ENCODE measurements around the gene IGSF23. TPM values are rescaled to one million over a fixed set of nuclear protein-coding genes. Genes with fewer than 3 reads are reported as not detected.
"Not testable (repeated sequence)": the region's sequence is repeated elsewhere in the genome, so short reads cannot be mapped to it uniquely, and the experiment has no call there.

The IGSF23 gene
- polyA plus RNA-seq, 4 donors = 5.8 to 54.3 (median 17.3) TPM

DNA sequence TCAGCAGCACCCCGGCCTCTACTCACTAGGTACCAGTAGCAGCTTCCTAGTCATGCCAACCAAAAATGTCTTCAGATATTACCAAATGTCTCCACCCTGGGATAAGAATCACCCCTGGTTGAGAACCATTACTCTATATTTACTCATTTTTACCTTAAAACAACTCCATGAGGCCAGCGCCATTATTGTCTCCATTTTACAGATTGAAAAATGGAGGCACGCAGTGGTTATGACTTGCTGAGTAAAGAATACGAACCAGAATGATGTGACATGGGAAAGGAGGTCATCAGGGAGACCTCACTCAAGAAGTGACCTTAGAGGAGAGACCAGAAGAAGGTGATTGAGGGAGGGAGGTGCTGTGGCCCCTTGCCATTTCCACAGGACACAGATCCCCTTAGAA is 60.1 kb downstream of the IGSF23 start:
- Histone ChIP-seq H3K27me3 (ENCODE audit: control insufficient read depth in 3 of 3, insufficient read depth in 3 of 3, low read length in 3 of 3) (no peaks in the 10 kb centered on the region), H3K9me3 (ENCODE audit: control insufficient read depth in 2 of 2, insufficient read depth in 1 of 2, low read depth in 1 of 2, low read length in 1 of 2) (no peaks in the 10 kb centered on the region), H3K4me3 (ENCODE audit: low read depth in 1 of 3, low read length in 3 of 3) (no peak overlapping the region), H3K27ac (ENCODE audit: low read depth in 1 of 3, low read length in 2 of 3) (no peak overlapping the region), H3K4me1 (ENCODE audit: control insufficient read depth in 3 of 3, insufficient read depth in 2 of 3, low read depth in 1 of 3, low read length in 2 of 3) (peaks cover 0 to 6% (median 3%) of the 10 kb centered on the region in 3 donors), H3K36me3 (ENCODE audit: control insufficient read depth in 3 of 3, insufficient read depth in 2 of 3, low read depth in 1 of 3, low read length in 3 of 3) (peaks cover 0 to 58% (median 0%) of the 10 kb centered on the region in 3 donors)
- 80 to 95% (median 92%) methylated on average over 4 of the region's 4 CpGs for WGBS, 3 donors
- FAIRE-seq = no peak
- DNase-seq = no peak

DNA sequence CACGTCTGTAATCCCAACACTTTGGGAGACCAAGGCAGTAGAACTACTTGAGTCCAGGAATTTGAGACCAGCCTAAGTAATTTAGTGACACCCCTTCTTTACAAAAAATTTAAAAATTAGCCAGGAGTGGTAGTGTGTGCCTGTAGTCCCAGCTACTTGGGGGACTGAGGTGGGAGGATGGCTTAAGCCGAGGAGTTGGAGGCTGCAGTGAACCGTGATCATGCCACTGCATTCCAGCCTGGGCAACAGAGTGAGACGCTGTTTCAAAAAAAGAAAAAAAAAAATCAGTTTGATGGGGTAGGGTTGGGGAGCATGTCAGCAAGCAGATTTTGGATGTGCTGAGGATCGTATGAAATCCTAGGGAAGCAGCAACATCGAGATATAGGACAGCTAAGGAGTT is 62.2 kb downstream of the IGSF23 start:
- Histone ChIP-seq H3K27ac (ENCODE audit: low read depth in 1 of 3, low read length in 2 of 3) (no peak overlapping the region), H3K9me3 (ENCODE audit: control insufficient read depth in 2 of 2, insufficient read depth in 1 of 2, low read depth in 1 of 2, low read length in 1 of 2) (no peaks in the 10 kb centered on the region), H3K4me3 (ENCODE audit: low read depth in 1 of 3, low read length in 3 of 3) (no peak overlapping the region), H3K4me1 (ENCODE audit: control insufficient read depth in 3 of 3, insufficient read depth in 2 of 3, low read depth in 1 of 3, low read length in 2 of 3) (peaks cover 0 to 6% (median 3%) of the 10 kb centered on the region in 3 donors), H3K27me3 (ENCODE audit: control insufficient read depth in 3 of 3, insufficient read depth in 3 of 3, low read length in 3 of 3) (no peaks in the 10 kb centered on the region), H3K36me3 (ENCODE audit: control insufficient read depth in 3 of 3, insufficient read depth in 2 of 3, low read depth in 1 of 3, low read length in 3 of 3) (peaks cover 0 to 67% (median 0%) of the 10 kb centered on the region in 3 donors)
- DNase-seq (no peak), FAIRE-seq (no peak)
- WGBS, 3 donors = 87 to 94% (median 92%) methylated on average over 6 of the region's 6 CpGs

DNA sequence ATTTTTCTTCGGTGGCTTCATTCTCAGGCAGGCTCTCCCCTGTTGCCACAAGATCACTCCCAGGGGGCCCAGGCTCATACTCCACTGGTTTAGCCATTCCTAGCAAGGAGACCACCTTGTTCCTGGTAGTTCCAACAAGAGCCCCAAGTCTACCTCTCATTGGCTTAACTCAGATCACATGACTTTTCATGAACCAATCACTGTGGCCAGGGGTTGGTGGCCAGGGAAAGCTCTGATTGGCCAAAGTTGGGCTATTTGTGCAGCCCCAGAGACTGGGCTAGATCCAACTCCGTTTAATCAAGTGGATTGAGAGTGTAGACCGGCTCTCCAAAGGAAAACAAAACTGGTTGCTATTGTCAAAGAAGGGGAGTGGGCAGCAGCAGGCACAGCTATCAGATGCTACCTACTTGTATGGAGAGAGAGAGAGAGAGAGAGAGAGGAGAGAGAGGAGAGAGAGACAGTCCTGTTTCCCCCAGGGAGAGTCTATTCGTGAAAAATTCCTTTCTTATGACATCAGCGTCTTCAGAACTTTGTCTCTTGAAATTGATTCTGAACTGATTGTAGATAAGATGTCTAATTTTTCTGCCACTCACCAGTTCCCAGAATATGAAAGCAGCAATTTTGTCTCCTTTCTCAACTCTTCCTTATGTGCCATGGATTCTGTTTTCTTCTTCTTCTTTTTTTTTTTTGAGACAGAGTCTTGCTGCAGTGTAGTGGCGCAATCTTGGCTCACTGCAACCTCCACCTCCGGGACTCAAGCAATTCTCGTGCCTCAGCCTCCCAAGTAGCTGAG is 63.9 kb downstream of the IGSF23 start:
- H3K4me1 ChIP-seq (ENCODE audit: control insufficient read depth in 3 of 3, insufficient read depth in 2 of 3, low read depth in 1 of 3, low read length in 2 of 3) = peaks cover 0 to 6% (median 3%) of the 10 kb centered on the region in 3 donors
- no peak overlapping the region for H3K27ac ChIP-seq (ENCODE audit: low read depth in 1 of 3, low read length in 2 of 3)
- no peaks in the 10 kb centered on the region for H3K27me3 ChIP-seq (ENCODE audit: control insufficient read depth in 3 of 3, insufficient read depth in 3 of 3, low read length in 3 of 3)
- H3K4me3 ChIP-seq (ENCODE audit: low read depth in 1 of 3, low read length in 3 of 3) = no peak overlapping the region
- H3K9me3 ChIP-seq (ENCODE audit: control insufficient read depth in 2 of 2, insufficient read depth in 1 of 2, low read depth in 1 of 2, low read length in 1 of 2) = no peaks in the 10 kb centered on the region
- peaks cover 0 to 81% (median 0%) of the 10 kb centered on the region in 3 donors for H3K36me3 ChIP-seq (ENCODE audit: control insufficient read depth in 3 of 3, insufficient read depth in 2 of 3, low read depth in 1 of 3, low read length in 3 of 3)
- FAIRE-seq (no peak), DNase-seq (no peak)
- 61 to 68% (median 65%) methylated on average over 8 of the region's 8 CpGs for WGBS, 3 donors

- Histone ChIP-seq H3K4me1 (ENCODE audit: control insufficient read depth in 3 of 3, insufficient read depth in 2 of 3, low read depth in 1 of 3, low read length in 2 of 3) (peaks cover 0 to 9% (median 3%) of the 10 kb centered on the region in 3 donors), H3K36me3 (ENCODE audit: control insufficient read depth in 3 of 3, insufficient read depth in 2 of 3, low read depth in 1 of 3, low read length in 3 of 3) (peaks cover 0 to 82% (median 2%) of the 10 kb centered on the region in 3 donors), H3K27me3 (ENCODE audit: control insufficient read depth in 3 of 3, insufficient read depth in 3 of 3, low read length in 3 of 3) (no peaks in the 10 kb centered on the region), H3K9me3 (ENCODE audit: control insufficient read depth in 2 of 2, insufficient read depth in 1 of 2, low read depth in 1 of 2, low read length in 1 of 2) (no peaks in the 10 kb centered on the region), H3K4me3 (ENCODE audit: low read depth in 1 of 3, low read length in 3 of 3) (no peak overlapping the region), H3K27ac (ENCODE audit: low read depth in 1 of 3, low read length in 2 of 3) (no peak overlapping the region)
- FAIRE-seq = no peak
- no peak for DNase-seq
Observed at GRCh38 chr19:44680536-44680935, 67.2 kb downstream of the IGSF23 start.

- WGBS, 3 donors = 80 to 87% (median 86%) methylated on average over 9 to 15 of the region's 15 CpGs
- DNase-seq (no peak), FAIRE-seq (no peak)
- Histone ChIP-seq H3K27me3 (ENCODE audit: control insufficient read depth in 3 of 3, insufficient read depth in 3 of 3, low read length in 3 of 3) (no peaks in the 10 kb centered on the region), H3K9me3 (ENCODE audit: control insufficient read depth in 2 of 2, insufficient read depth in 1 of 2, low read depth in 1 of 2, low read length in 1 of 2) (no peaks in the 10 kb centered on the region), H3K36me3 (ENCODE audit: control insufficient read depth in 3 of 3, insufficient read depth in 2 of 3, low read depth in 1 of 3, low read length in 3 of 3) (peaks cover 0 to 70% (median 2%) of the 10 kb centered on the region in 3 donors), H3K4me3 (ENCODE audit: low read depth in 1 of 3, low read length in 3 of 3) (no peak overlapping the region), H3K27ac (ENCODE audit: low read depth in 1 of 3, low read length in 2 of 3) (no peak overlapping the region), H3K4me1 (ENCODE audit: control insufficient read depth in 3 of 3, insufficient read depth in 2 of 3, low read depth in 1 of 3, low read length in 2 of 3) (peaks cover 0 to 6% (median 1%) of the 10 kb centered on the region in 3 donors)
Observed at GRCh38 chr19:44681992-44682790, 68.8 kb downstream of the IGSF23 start.

DNA sequence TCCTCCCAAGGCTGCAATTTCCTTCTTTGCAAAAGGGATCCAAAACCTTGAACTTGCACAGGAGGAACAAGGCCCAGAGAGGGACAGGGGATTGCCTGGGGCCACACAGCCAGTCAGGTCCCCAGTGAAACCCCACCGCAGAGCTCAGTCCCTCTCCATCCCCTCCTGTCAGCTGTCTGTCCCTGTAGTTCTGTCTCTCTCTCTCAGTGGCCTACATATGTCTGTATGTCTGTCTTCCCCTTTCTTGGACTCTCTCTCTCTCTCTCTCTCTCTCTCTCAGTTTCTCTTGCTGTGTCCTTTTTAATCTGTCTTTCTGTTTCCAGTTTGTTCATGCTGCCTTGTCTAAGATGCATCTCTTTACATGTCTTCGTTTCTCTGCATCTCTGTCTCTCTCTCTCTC is 69.4 kb downstream of the IGSF23 start:
- FAIRE-seq (no peak), DNase-seq (no peak)
- Histone ChIP-seq H3K27me3 (ENCODE audit: control insufficient read depth in 3 of 3, insufficient read depth in 3 of 3, low read length in 3 of 3) (no peaks in the 10 kb centered on the region), H3K27ac (ENCODE audit: low read depth in 1 of 3, low read length in 2 of 3) (no peak overlapping the region), H3K4me1 (ENCODE audit: control insufficient read depth in 3 of 3, insufficient read depth in 2 of 3, low read depth in 1 of 3, low read length in 2 of 3) (peaks cover 0 to 3% (median 0%) of the 10 kb centered on the region in 3 donors), H3K4me3 (ENCODE audit: low read depth in 1 of 3, low read length in 3 of 3) (no peak overlapping the region), H3K9me3 (ENCODE audit: control insufficient read depth in 2 of 2, insufficient read depth in 1 of 2, low read depth in 1 of 2, low read length in 1 of 2) (no peaks in the 10 kb centered on the region), H3K36me3 (ENCODE audit: control insufficient read depth in 3 of 3, insufficient read depth in 2 of 3, low read depth in 1 of 3, low read length in 3 of 3) (peaks cover 0 to 66% (median 2%) of the 10 kb centered on the region in 3 donors)
- WGBS, 3 donors = 80 to 93% (median 83%) methylated on average over 2 of the region's 2 CpGs

DNA sequence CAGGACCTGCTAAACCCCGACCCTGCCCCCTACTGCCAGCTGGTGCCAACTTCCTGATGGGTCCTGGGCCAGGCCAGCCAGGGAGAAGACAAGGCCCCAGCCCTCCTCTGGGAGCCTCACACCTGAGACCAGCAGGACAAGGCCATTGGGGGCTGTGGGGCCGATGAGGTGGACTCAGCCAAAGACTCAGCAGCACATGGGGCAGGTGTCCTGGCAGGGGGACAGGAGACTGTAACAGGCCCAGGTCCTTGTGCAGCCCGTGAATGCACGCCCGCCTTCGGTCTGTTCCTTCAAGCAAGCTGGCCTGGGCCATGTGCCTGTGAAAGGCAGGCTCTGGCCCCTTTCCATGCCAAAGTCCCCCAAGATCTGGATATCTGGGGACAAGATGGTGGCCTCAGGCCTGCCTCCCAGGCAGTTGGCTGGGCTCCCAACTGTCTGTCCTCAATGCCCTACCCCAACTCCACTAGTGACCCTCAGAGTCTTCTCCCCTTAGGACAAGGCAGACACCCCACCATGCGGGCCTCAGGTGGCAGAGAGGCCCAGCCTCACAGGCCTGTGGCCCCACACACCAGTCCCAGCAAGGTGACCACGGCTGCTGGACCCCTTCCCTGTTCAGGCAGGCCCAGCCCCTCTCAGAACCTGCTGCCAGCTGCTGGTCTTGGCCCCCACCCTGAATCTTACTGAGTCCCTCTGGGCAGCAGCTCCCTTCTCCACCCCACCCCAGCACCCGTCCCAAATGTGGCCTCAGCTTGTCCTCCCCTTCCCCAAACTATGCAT is 70.3 kb downstream of the IGSF23 start:
- Histone ChIP-seq H3K4me1 (ENCODE audit: control insufficient read depth in 3 of 3, insufficient read depth in 2 of 3, low read depth in 1 of 3, low read length in 2 of 3) (peaks cover 0 to 3% (median 0%) of the 10 kb centered on the region in 3 donors), H3K36me3 (ENCODE audit: control insufficient read depth in 3 of 3, insufficient read depth in 2 of 3, low read depth in 1 of 3, low read length in 3 of 3) (peaks cover 0 to 58% (median 2%) of the 10 kb centered on the region in 3 donors), H3K27ac (ENCODE audit: low read depth in 1 of 3, low read length in 2 of 3) (no peak overlapping the region), H3K9me3 (ENCODE audit: control insufficient read depth in 2 of 2, insufficient read depth in 1 of 2, low read depth in 1 of 2, low read length in 1 of 2) (no peaks in the 10 kb centered on the region), H3K27me3 (ENCODE audit: control insufficient read depth in 3 of 3, insufficient read depth in 3 of 3, low read length in 3 of 3) (no peaks in the 10 kb centered on the region), H3K4me3 (ENCODE audit: low read depth in 1 of 3, low read length in 3 of 3) (no peak overlapping the region)
- no peak for DNase-seq
- 66 to 78% (median 74%) methylated on average over 9 of the region's 9 CpGs for WGBS, 3 donors
- no peak for FAIRE-seq

DNA sequence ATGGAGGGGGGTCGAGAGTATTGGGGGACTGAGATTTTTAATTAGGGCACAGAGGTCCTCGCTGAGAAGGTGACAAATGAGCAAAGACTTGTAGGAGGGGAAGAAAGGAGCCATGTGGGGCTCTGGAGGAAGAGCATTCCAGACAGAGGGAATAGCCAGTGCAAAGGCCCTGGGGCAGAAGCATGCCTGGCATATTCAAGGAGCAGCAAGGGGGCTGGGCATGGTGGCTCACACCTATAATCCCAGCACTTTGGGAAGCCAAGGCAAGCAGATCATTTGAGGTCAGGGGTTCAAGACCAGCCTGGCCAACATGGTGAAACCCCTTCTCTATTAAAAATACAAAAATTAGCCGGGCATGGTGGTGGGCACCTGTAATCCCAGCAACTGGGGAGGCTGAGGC is 71.0 kb downstream of the IGSF23 start:
- not testable (repeated sequence) for H3K4me3 ChIP-seq (ENCODE audit: low read depth in 1 of 3, low read length in 3 of 3); FAIRE-seq; H3K9me3 ChIP-seq (ENCODE audit: control insufficient read depth in 2 of 2, insufficient read depth in 1 of 2, low read depth in 1 of 2, low read length in 1 of 2); H3K4me1 ChIP-seq (ENCODE audit: control insufficient read depth in 3 of 3, insufficient read depth in 2 of 3, low read depth in 1 of 3, low read length in 2 of 3); H3K27ac ChIP-seq (ENCODE audit: low read depth in 1 of 3, low read length in 2 of 3); DNase-seq; H3K27me3 ChIP-seq (ENCODE audit: control insufficient read depth in 3 of 3, insufficient read depth in 3 of 3, low read length in 3 of 3)
- peaks cover 0 to 50% (median 2%) of the 10 kb centered on the region in 3 donors for H3K36me3 ChIP-seq (ENCODE audit: control insufficient read depth in 3 of 3, insufficient read depth in 2 of 3, low read depth in 1 of 3, low read length in 3 of 3)
- WGBS, 3 donors = 85 to 96% (median 86%) methylated on average over 3 of the region's 3 CpGs

Data from small intestine (tissue), 7 donors.